Tibial nerve (tissue), 3 donors: ENCODE measurements around the gene TYMP.

Experiments used
- CTCF ChIP-seq, 5 experiments: fragments of 200-600 bp in 3 of 5; fragments of 450-650 bp in 2 of 5; sonication (generic) in 3 of 5; IDR thresholded peaks; one replicate each; pipeline ENCODE4 v1.5.1; 2016 to 2019; ENCODE audit warnings: antibody characterized with exemption in 5 of 5, mild to moderate bottlenecking in 3 of 5, moderate library complexity in 2 of 5
- POLR2A ChIP-seq, 2 donors: fragments of 450-650 bp; IDR thresholded peaks; one replicate each; pipeline ENCODE4 v1.6.1; 2017; ENCODE audit warnings: antibody characterized with exemption in 2 of 2, mild to moderate bottlenecking in 2 of 2, moderate library complexity in 2 of 2

- TF ChIP-seq CTCF (IDR thresholded peaks at IDR 0.05) (no peak), POLR2A (IDR thresholded peaks at IDR 0.05) (no peak)
Measured at GRCh38 chr22:50513175-50513574, 16.6 kb downstream of the TYMP start.
